Activated CD8-positive, alpha-beta T cell treated with anti-CD3 and anti-CD28 coated beads for 36 hours (primary cell): ENCODE results near the gene ID1. TPM values are rescaled to one million over a fixed set of nuclear protein-coding genes. Genes with fewer than 3 reads are reported as not detected.
A peak's percentile ranks its signal among the peaks of the same experiment; 100 is the strongest.

Source experiments
- ATAC-seq: fragments of 200-7000 bp; cut with Tn5 transposase; one replicate; pipeline ENCODE4 v1.10.0; 2021; ENCODE audit warnings: mild to moderate bottlenecking, moderate library complexity
- CTCF ChIA-PET: fragments of 350-600 bp; sonication (Branson Sonifier 250); formaldehyde crosslinking; loops from one replicate; lab custom pipeline; 2021; ENCODE audit warnings: antibody characterized with exemption; lab: Charles Lee
- POLR2A ChIA-PET: fragments of 350-600 bp; sonication (Branson Sonifier 250); formaldehyde crosslinking; loops from one replicate; lab custom pipeline; 2021; ENCODE audit warnings: antibody characterized with exemption; lab: Charles Lee
- DNase-seq: peaks from one replicate; pipeline ENCODE4 v3.0.0-alpha.2; 2020
- H3K27ac Mint-ChIP-seq: one replicate; pipeline ENCODE4 v1.8.0; 2021; ENCODE audit warnings: mild to moderate bottlenecking, mixed read lengths
- H3K27me3 Mint-ChIP-seq: one replicate; pipeline ENCODE4 v1.8.0; 2021; ENCODE audit warnings: mixed read lengths
- H3K36me3 Mint-ChIP-seq: one replicate; pipeline ENCODE4 v1.8.0; 2021; ENCODE audit warnings: low read depth, mixed read lengths
- H3K4me1 Mint-ChIP-seq: one replicate; pipeline ENCODE4 v1.8.0; 2021; ENCODE audit warnings: low read depth, mixed read lengths
- H3K4me3 Mint-ChIP-seq: one replicate; pipeline ENCODE4 v1.8.0; 2021; ENCODE audit warnings: mild to moderate bottlenecking, moderate library complexity, mixed read lengths
- H3K9me3 Mint-ChIP-seq: one replicate; pipeline ENCODE4 v1.8.0; 2021; ENCODE audit warnings: mixed read lengths
- intact Hi-C: fragments of 100-400 bp; cut with micrococcal nuclease; formaldehyde crosslinking; loops from one replicate; pipeline ENCODE4 v1.10.0; 2022
- total RNA-seq, 2 experiments: library from RNA; stranded (reverse); gene quantifications; one replicate each; pipeline ENCODE4 v1.2.3, GENCODE V29; 2021
- TF ChIP-seq, protein P1 (sequence below): fragments of 200-600 bp; IDR thresholded peaks from one replicate; pipeline ENCODE4 v1.8.0; 2022; ENCODE audit warnings: antibody characterized with exemption, mild to moderate bottlenecking

The ID1 gene
- total RNA-seq, 2 experiments from 2014 or later: 0.41 to 0.54 TPM

DNA sequence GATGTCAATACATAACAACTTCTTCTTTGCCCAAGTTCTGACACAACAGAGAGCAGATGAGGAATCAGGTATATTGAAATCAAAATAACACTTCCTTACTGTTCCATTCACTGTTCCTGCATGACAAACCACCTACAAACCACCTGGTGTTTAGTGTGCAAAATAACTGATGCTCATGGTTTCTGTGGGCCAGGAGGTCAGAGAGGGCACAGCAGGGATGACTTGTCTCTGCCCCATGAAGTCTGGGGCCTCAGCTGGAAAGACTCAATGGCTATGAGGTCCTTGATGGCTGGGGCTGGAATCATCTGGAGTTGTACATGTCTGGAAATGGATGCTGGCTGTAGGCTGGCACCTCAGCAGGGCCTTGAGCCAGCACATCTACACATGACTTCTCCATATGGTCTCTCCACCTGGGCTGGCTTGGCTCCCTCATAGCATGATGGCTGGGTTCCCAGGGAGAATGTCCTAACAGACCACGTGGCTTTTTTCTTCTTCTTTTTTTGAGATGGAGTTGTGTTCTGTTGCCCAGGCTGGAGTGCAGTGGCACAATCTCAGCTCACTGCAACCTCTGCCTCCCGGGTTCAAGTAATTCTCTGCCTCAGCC is 25.2 kb downstream of the ID1 start:
- Mint-ChIP-seq H3K4me1 (peaks cover 5% of the 10 kb centered on the region), H3K27ac (no peak overlapping the region), H3K36me3 (no peaks in the 10 kb centered on the region), H3K4me3 (no peak overlapping the region), H3K27me3 (no peaks in the 10 kb centered on the region), H3K9me3 (no peaks in the 10 kb centered on the region)
- intact Hi-C loops: no loop called here
- peak; percentile 30 for DNase-seq
- TF ChIP-seq, protein P1, sequence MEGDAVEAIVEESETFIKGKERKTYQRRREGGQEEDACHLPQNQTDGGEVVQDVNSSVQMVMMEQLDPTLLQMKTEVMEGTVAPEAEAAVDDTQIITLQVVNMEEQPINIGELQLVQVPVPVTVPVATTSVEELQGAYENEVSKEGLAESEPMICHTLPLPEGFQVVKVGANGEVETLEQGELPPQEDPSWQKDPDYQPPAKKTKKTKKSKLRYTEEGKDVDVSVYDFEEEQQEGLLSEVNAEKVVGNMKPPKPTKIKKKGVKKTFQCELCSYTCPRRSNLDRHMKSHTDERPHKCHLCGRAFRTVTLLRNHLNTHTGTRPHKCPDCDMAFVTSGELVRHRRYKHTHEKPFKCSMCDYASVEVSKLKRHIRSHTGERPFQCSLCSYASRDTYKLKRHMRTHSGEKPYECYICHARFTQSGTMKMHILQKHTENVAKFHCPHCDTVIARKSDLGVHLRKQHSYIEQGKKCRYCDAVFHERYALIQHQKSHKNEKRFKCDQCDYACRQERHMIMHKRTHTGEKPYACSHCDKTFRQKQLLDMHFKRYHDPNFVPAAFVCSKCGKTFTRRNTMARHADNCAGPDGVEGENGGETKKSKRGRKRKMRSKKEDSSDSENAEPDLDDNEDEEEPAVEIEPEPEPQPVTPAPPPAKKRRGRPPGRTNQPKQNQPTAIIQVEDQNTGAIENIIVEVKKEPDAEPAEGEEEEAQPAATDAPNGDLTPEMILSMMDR: no peak
- ATAC-seq: peak; percentile 42
- POLR2A ChIA-PET: no interaction called here
- CTCF ChIA-PET: interaction anchor here (0.9 to 1.8 kb wide), 5 partner anchors 17 to 94 kb away, joined by 3 to 6 read pairs (median 4); no protein-coding TSS in a partner anchor

DNA sequence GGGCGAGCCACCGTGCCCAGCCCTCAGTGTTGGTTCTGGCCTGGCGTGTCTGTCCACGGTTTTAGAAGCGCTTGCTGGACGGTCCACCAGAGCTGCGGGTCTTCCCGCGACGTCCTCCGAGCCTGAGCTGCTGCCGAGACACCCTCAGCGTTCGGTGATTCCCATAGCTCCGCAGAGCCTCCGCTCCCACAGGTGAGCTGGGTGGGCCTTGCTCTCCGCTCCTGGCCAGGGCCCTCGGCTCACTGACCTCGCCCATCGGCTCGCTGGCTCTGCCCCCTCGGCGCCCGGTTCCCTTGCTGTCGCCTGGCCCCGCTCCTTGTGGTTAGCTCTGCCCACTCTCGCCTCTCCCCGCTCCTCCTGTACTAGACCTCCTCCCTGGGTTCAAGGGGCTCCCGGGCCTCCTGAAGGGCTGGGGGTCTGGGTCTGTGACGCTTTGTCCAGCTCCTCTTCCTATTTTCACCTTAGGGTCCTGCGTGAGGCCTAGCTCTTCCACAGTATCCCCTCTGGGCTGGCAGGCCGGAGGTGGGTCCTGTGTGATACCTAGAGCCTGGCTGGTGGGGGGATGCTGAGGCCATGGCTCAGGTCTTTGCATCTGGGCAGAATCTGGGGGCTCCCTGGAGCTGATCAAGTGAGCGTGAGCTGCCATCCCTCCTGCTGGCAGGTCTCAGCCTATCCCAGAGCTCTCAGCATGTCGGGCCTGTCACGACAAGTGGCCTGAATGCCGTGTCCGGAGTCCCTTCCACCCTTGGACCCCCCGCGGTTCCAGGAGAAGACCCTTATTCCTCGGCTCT is 27.7 kb downstream of the ID1 start:
- H3K9me3 Mint-ChIP-seq: no peaks in the 10 kb centered on the region
- no peak overlapping the region for H3K4me3 Mint-ChIP-seq
- H3K27ac Mint-ChIP-seq: no peak overlapping the region
- no peaks in the 10 kb centered on the region for H3K36me3 Mint-ChIP-seq
- ChIA-PET POLR2A (interaction anchor here (1.1 to 2.2 kb wide), 2 partner anchors 8 to 21 kb away, joined by 3 to 5 read pairs; no protein-coding TSS in a partner anchor), CTCF (interaction anchor here (1.0 to 6.3 kb wide), 12 partner anchors 9 to 115 kb away, joined by 3 to 110 read pairs (median 9); partner anchors contain the start of gene BCL2L1)
- TF ChIP-seq, protein P1: no peak
- H3K4me1 Mint-ChIP-seq: peaks cover 5% of the 10 kb centered on the region
- ATAC-seq (no peak), DNase-seq (no peak)
- H3K27me3 Mint-ChIP-seq: no peaks in the 10 kb centered on the region
- intact Hi-C loops: no loop called here

DNA sequence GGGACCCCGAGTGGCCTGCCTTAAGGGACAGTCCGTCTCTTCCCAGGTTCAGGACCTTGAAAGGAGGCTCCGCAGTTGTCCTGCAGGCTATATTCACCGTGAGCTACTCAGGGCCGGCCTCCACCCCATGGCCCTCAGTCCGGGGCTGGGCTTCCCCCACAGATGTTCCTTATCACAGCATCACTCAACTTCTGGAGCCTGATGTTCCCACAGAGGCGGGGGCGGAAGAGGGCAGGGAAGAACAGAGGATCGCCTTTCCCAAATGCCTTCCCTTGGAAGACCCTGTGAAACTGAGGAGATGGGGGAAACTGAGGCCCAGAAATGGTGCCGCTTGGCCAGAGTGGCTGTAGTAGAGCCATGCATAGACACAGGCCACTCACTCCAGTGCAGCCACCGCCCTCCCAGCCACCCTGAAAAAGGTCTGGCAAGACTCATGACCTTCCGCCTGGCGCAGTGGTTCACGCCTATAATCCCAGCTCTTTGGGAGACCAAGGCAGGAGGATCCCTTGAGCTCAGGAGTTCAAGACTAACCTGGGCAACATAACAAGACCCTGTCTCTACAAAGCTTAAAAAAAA is 28.3 kb downstream of the ID1 start:
- Mint-ChIP-seq H3K9me3 (no peaks in the 10 kb centered on the region), H3K36me3 (no peaks in the 10 kb centered on the region), H3K4me3 (no peak overlapping the region), H3K27me3 (no peaks in the 10 kb centered on the region), H3K27ac (no peak overlapping the region), H3K4me1 (peaks cover 5% of the 10 kb centered on the region)
- ATAC-seq (no peak), DNase-seq (no peak)
- TF ChIP-seq, protein P1: no peak
- ChIA-PET POLR2A (interaction anchor here (2.2 kb wide), 1 partner anchor 20 kb away, joined by 5 read pairs; no protein-coding TSS in a partner anchor), CTCF (interaction anchor here (0.7 to 6.3 kb wide), 33 partner anchors 8 to 459 kb away, joined by 3 to 110 read pairs (median 5); partner anchors contain the start of gene BCL2L1)
- intact Hi-C loops: no loop called here

DNA sequence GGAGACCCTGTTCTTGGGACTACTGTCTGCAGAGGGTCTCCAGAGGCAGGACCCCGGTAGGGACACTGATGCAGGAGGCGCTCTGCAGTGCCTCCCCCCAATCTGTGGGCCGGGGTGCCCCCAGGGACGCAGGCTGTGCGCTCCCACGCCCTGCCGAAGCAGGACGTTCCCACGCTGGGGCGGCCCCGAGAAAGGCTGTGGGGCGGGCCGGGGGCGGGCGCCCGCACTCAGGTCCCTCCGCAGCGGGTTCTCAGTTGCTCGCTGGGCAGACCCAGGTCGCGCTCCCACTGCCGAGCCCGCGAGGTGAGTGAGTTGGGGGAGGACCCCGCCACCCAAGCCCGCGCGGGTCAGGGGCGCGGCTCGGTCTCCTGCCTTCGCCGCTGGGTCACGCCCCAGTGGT is 32.6 kb downstream of the ID1 start, which contains the start of gene COX4I2:
Gene COX4I2, plus strand, starts transcription at position 253 of the 400 bp plus-strand sequence. CDS start 1,106 bp downstream, outside the sequence.
- Mint-ChIP-seq H3K4me1 (peaks cover 8% of the 10 kb centered on the region), H3K27ac (no peak within 1 kb of the TSS), H3K9me3 (no peaks in the 10 kb centered on the region), H3K27me3 (peaks cover 4% of the 10 kb centered on the region), H3K36me3 (no peaks in the 10 kb centered on the region), H3K4me3 (no peak within 1 kb of the TSS)
- ChIA-PET POLR2A (no interaction called here), CTCF (interaction anchor here (4.4 kb wide), 1 partner anchor 86 kb away, joined by 25 read pairs; no protein-coding TSS in a partner anchor)
- intact Hi-C loops: no loop called here
- DNase-seq: no peak
- no peak for ATAC-seq
- TF ChIP-seq, protein P1: no peak
